Iris pigment epithelial cell (primary cell): ENCODE data around the gene LSM4.
"Not testable (repeated sequence)": the region's sequence is repeated elsewhere in the genome, so short reads cannot be mapped to it uniquely, and the experiment has no call there.

Experiments
- DNase-seq: peaks from one replicate; pipeline ENCODE4 v3.0.0-alpha.2; 2011; ENCODE audit warnings: low read depth

The LSM4 gene

GRCh38 chr19:18322759-18323460 lies at the start of gene LSM4:
Gene LSM4, minus strand, starts transcription at chr19:18323076. Its CDS starts 56 bp downstream, at chr19:18323020.
- peak; percentile 97 for DNase-seq

GRCh38 chr19:18368504-18369222 lies 45.8 kb upstream of the LSM4 start:
- no peak for DNase-seq

GRCh38 chr19:18366021-18366435 lies 43.2 kb upstream of the LSM4 start:
- peak; percentile 61 for DNase-seq

GRCh38 chr19:18364826-18365528 lies 42.1 kb upstream of the LSM4 start:
- DNase-seq: peak; percentile 100

GRCh38 chr19:18364277-18364825 lies 41.5 kb upstream of the LSM4 start:
- not testable (repeated sequence) for DNase-seq

- DNase-seq: no peak
Measured at GRCh38 chr19:18363787-18364186, 40.9 kb upstream of the LSM4 start.

GRCh38 chr19:18362934-18363542 lies 40.2 kb upstream of the LSM4 start:
- DNase-seq: no peak

GRCh38 chr19:18361646-18362045 lies 38.8 kb upstream of the LSM4 start:
- no peak for DNase-seq

- DNase-seq: no peak
Measured at GRCh38 chr19:18357041-18357440, 34.2 kb upstream of the LSM4 start.

- DNase-seq: not testable (repeated sequence)
Measured at GRCh38 chr19:18354743-18355142, 31.9 kb upstream of the LSM4 start.

- DNase-seq: no peak
Measured at GRCh38 chr19:18353378-18354005, 30.6 kb upstream of the LSM4 start.

- DNase-seq: no peak
Measured at GRCh38 chr19:18351544-18351943, 28.7 kb upstream of the LSM4 start.

- no peak for DNase-seq
Measured at GRCh38 chr19:18350490-18350889, 27.6 kb upstream of the LSM4 start.

- DNase-seq: peak; percentile 69
Measured at GRCh38 chr19:18349524-18350128, 26.8 kb upstream of the LSM4 start.

- not testable (repeated sequence) for DNase-seq
Measured at GRCh38 chr19:18348818-18349339, 26.0 kb upstream of the LSM4 start.

- DNase-seq: no peak
Measured at GRCh38 chr19:18348171-18348570, 25.3 kb upstream of the LSM4 start.

- DNase-seq: no peak
Measured at GRCh38 chr19:18346091-18346490, 23.2 kb upstream of the LSM4 start.

- DNase-seq: no peak
Measured at GRCh38 chr19:18345296-18345695, 22.4 kb upstream of the LSM4 start.

- DNase-seq: no peak
Measured at GRCh38 chr19:18344582-18344950, 21.7 kb upstream of the LSM4 start.

- DNase-seq: no peak
Measured at GRCh38 chr19:18342090-18342632, 19.3 kb upstream of the LSM4 start.
